K562 (cell line): ENCODE measurements around the gene NPEPPS. TPM values are rescaled to one million over a fixed set of nuclear protein-coding genes. Genes with fewer than 3 reads are reported as not detected.
A peak's percentile ranks its signal among the peaks of the same experiment; 100 is the strongest.

Experiments
- ARID1B ChIP-seq: fragments of 450-650 bp; IDR thresholded peaks from 2 replicates; pipeline ENCODE4 v1.6.1; 2016; ENCODE audit warnings: antibody characterized with exemption, mild to moderate bottlenecking, inconsistent platforms
- ATF7 ChIP-seq: fragments of 450-650 bp; IDR thresholded peaks from 2 replicates; pipeline ENCODE4 v1.7.1; 2014; ENCODE audit warnings: mild to moderate bottlenecking, moderate library complexity
- CBX5 ChIP-seq: IDR thresholded peaks from 2 replicates; pipeline ENCODE4 v1.6.1; 2014; ENCODE audit warnings: low read depth, borderline replicate concordance
- EHMT2 ChIP-seq: fragments of 450-650 bp; IDR thresholded peaks from 2 replicates; pipeline ENCODE4 v1.6.1; 2018; ENCODE audit warnings: antibody characterized with exemption
- EP300 ChIP-seq: IDR thresholded peaks from 2 replicates; pipeline ENCODE4 v1.6.1; 2012; ENCODE audit warnings: low read length, improper control_type of control experiment
- GABPB2 ChIP-seq: fragments of 250-450 bp; sonication (Bioruptor Pico); conservative IDR thresholded peaks from 2 replicates; pipeline ENCODE4 v1.5.1; 2021; ENCODE audit warnings: mild to moderate bottlenecking
- HMGN3 ChIP-seq: IDR thresholded peaks from 2 replicates; pipeline ENCODE4 v1.6.1; 2011; ENCODE audit warnings: borderline replicate concordance, low read depth, mild to moderate bottlenecking, mixed read lengths, low read length; ENCODE audit not compliant: insufficient read length; ENCODE audit errors: extremely low read depth
- HNRNPL ChIP-seq: fragments of 200-400 bp; formaldehyde crosslinking; IDR thresholded peaks from 2 replicates; pipeline ENCODE4 v1.6.1; 2017; ENCODE audit warnings: low read depth, mild to moderate bottlenecking, low read length
- MEF2D ChIP-seq: conservative IDR thresholded peaks from 2 replicates; pipeline ENCODE4 v1.6.1; 2016; ENCODE audit warnings: low read depth, missing genetic modification characterization, missing compliant biosample characterization
- NR4A1 ChIP-seq, 2 experiments: fragments of 250-450 bp in 1 of 2; fragments of 450-650 bp in 1 of 2; sonication (Bioruptor Pico) in 1 of 2; IDR thresholded peaks; 2 replicates each; pipeline versions ENCODE4 v1.4.0 to v1.6.1; 2016 to 2020; ENCODE audit warnings: mild to moderate bottlenecking in 2 of 2, missing compliant biosample characterization in 1 of 2, missing genetic modification characterization in 1 of 2, moderate library complexity in 1 of 2
- NUFIP1 ChIP-seq: fragments of 450-650 bp; IDR thresholded peaks from 2 replicates; pipeline ENCODE4 v1.6.1; 2018; ENCODE audit not compliant: partially characterized antibody
- PHF21A ChIP-seq: fragments of 450-650 bp; IDR thresholded peaks from 2 replicates; pipeline ENCODE4 v1.6.1; 2017; ENCODE audit warnings: low read depth, borderline replicate concordance
- RBM22 ChIP-seq: fragments of 200-400 bp; formaldehyde crosslinking; IDR thresholded peaks from 2 replicates; pipeline ENCODE4 v1.6.1; 2018; ENCODE audit warnings: low read length, low read depth; ENCODE audit not compliant: poor library complexity, severe bottlenecking
- TEAD4 ChIP-seq, 2 experiments: sonication (generic) in 1 of 2; formaldehyde crosslinking in 1 of 2; IDR thresholded peaks; 2 replicates each; pipeline versions ENCODE4 v1.6.1 to v1.8.0; 2012 to 2022; ENCODE audit warnings: borderline replicate concordance in 1 of 2, inconsistent platforms in 1 of 2, low read length in 1 of 2, mild to moderate bottlenecking in 1 of 2, missing genetic modification reagents in 1 of 2
- ZNF347 ChIP-seq: fragments of 450-650 bp; formaldehyde crosslinking; IDR thresholded peaks from 2 replicates; pipeline ENCODE4 v1.4.0; 2020; ENCODE audit warnings: low read depth, mild to moderate bottlenecking, moderate library complexity
- ZNF444 ChIP-seq: fragments of 250-450 bp; sonication (Bioruptor Pico); IDR thresholded peaks from 2 replicates; pipeline ENCODE4 v1.4.0; 2020; ENCODE audit warnings: mild to moderate bottlenecking, moderate library complexity
- polyA plus RNA-seq, 8 experiments: library from polyadenylated mRNA; depleted of rRNA in 4 of 8; stranded (reverse) in 5 of 8; unstranded in 3 of 8; fragments of >200 nt; fragmentation: Nextera tagmentation in 2 of 8; fragmentation: Illumina TruSeq in 1 of 8; extraction: Ambion mirVana in 2 of 8; extraction: Trizol in 1 of 8; gene quantifications; 2 replicates each; pipeline versions ENCODE4 v1.2.1 to v1.2.3, GENCODE V29; 2011 to 2014; ENCODE audit warnings: inconsistent platforms in 1 of 8, missing spikeins in 1 of 8
- total RNA-seq, 7 experiments: library from RNA; depleted of rRNA in 6 of 7; stranded (reverse); fragments of >200 nt in 6 of 7; fragmentation: Illumina TruSeq in 2 of 7; extraction: Trizol in 2 of 7; gene quantifications; 2 replicates each; pipeline versions ENCODE4 v1.2.1 to v1.2.3, GENCODE V29; 2011 to 2021; ENCODE audit warnings: low replicate concordance in 1 of 7
- TF ChIP-seq, protein P1 (sequence below): fragments of 450-650 bp; IDR thresholded peaks from one replicate; pipeline ENCODE4 v1.6.1; 2018; ENCODE audit warnings: mild to moderate bottlenecking, moderate library complexity; ENCODE audit not compliant: partially characterized antibody
- TF ChIP-seq, protein P2 (sequence below): sonication (generic); formaldehyde crosslinking; IDR thresholded peaks from 2 replicates; pipeline ENCODE4 v1.9.0; 2022; ENCODE audit warnings: mild to moderate bottlenecking, missing genetic modification reagents
- TF ChIP-seq, protein P3 (sequence below): fragments of 450-650 bp; formaldehyde crosslinking; IDR thresholded peaks from 2 replicates; pipeline ENCODE4 v1.4.0; 2022; ENCODE audit warnings: mild to moderate bottlenecking, moderate library complexity
- TF ChIP-seq, protein P4 (sequence below): sonication (generic); formaldehyde crosslinking; IDR thresholded peaks from 2 replicates; pipeline ENCODE4 v1.8.0; 2022; ENCODE audit warnings: mild to moderate bottlenecking, missing genetic modification reagents
- TF ChIP-seq, protein P5 (sequence below): fragments of 450-650 bp; IDR thresholded peaks from 2 replicates; pipeline ENCODE4 v1.6.1; 2016

Gene NPEPPS
- total and polyA plus RNA-seq, 9 of the 15 experiments (the other 6 are each of a cell fraction or from before 2014, with no cell fraction given): 21.4 to 108 (median 46.0) TPM

DNA sequence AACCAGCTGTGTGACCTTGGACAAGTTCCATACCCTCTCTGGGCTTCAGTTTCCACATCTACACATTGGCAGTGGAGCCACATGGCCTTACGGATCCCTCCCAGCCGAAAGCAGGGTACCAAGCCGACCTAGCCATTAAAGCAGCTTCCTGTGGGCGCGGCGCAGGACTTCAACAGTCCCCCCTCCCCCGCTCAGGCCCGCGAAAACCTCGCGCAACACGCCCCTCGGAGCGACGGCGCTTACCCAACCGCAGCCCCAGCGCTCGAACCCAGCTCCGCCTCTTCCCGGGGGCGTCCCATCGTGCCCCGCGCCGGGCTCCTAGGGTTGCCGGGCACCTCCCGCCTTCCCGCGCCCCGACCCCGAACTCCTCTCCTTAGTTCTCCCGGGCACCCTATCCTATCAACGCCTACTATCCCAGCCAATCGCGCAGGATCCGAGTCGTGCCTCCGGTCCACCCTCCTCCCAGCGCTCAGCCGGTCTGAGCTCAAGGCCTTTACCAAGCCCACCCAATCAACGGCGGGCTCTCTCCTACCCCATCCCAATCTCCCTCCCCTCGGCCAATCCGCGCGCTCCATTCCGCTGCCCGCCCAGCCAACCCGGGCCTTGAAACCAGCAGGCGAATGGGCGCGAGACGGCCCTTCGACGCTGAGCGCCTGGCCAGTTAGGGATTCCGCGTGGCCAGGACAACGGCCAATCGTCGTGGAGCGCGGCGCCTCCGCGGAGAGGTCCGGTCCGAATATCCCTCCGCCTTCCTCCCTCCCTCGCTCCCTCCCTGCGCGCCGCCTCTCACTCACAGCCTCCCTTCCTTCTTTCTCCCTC is 118.5 kb downstream of the NPEPPS start, which contains the start of gene KPNB1 (continued):
- TF ChIP-seq, protein P1, sequence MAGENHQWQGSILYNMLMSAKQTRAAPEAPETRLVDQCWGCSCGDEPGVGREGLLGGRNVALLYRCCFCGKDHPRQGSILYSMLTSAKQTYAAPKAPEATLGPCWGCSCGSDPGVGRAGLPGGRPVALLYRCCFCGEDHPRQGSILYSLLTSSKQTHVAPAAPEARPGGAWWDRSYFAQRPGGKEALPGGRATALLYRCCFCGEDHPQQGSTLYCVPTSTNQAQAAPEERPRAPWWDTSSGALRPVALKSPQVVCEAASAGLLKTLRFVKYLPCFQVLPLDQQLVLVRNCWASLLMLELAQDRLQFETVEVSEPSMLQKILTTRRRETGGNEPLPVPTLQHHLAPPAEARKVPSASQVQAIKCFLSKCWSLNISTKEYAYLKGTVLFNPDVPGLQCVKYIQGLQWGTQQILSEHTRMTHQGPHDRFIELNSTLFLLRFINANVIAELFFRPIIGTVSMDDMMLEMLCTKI: no peak
- TF ChIP-seq NUFIP1 (no peak), RBM22 (no peak), ZNF347 (CRISPR knock-in tag) (no peak), HMGN3 (peak; percentile 59), EP300 (peak; percentile 56), ARID1B (peak; percentile 45), NR4A1 (CRISPR knock-in tag; IDR thresholded peaks at IDR 0.05) (0 out of 2 replicates have a peak, but pooled peaks have one; percentile 10), NR4A1 (tag; IDR thresholded peaks at IDR 0.05) (peak; percentile 91), MEF2D (tag) (peak; percentile 25; the same call in 1 of the 2 replicates), GABPB2 (CRISPR knock-in tag) (0 out of 2 replicates have a peak, but pooled peaks have one; percentile 44), CBX5 (peak; percentile 64; the same call in 1 of the 2 replicates), PHF21A (peak; percentile 89; the same call in 1 of the 2 replicates), ATF7 (peak; percentile 74; the same call in 1 of the 2 replicates), EHMT2 (no peak), ZNF444 (CRISPR knock-in tag) (peak; percentile 82), HNRNPL (peak; percentile 62; the same call in 1 of the 2 replicates), TEAD4 (IDR thresholded peaks at IDR 0.05; ENCODE audit: low read length) (peak; percentile 30; the same call in 1 of the 2 replicates), TEAD4 (CRISPR knock-in tag; IDR thresholded peaks at IDR 0.05; ENCODE audit: borderline replicate concordance) (no peak)
- TF ChIP-seq, protein P2, sequence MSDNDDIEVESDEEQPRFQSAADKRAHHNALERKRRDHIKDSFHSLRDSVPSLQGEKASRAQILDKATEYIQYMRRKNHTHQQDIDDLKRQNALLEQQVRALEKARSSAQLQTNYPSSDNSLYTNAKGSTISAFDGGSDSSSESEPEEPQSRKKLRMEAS: peak; percentile 95
- TF ChIP-seq, protein P3, sequence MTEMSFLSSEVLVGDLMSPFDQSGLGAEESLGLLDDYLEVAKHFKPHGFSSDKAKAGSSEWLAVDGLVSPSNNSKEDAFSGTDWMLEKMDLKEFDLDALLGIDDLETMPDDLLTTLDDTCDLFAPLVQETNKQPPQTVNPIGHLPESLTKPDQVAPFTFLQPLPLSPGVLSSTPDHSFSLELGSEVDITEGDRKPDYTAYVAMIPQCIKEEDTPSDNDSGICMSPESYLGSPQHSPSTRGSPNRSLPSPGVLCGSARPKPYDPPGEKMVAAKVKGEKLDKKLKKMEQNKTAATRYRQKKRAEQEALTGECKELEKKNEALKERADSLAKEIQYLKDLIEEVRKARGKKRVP (CRISPR knock-in tag): 0 out of 2 replicates have a peak, but pooled peaks have one; percentile 3
- TF ChIP-seq, protein P4, sequence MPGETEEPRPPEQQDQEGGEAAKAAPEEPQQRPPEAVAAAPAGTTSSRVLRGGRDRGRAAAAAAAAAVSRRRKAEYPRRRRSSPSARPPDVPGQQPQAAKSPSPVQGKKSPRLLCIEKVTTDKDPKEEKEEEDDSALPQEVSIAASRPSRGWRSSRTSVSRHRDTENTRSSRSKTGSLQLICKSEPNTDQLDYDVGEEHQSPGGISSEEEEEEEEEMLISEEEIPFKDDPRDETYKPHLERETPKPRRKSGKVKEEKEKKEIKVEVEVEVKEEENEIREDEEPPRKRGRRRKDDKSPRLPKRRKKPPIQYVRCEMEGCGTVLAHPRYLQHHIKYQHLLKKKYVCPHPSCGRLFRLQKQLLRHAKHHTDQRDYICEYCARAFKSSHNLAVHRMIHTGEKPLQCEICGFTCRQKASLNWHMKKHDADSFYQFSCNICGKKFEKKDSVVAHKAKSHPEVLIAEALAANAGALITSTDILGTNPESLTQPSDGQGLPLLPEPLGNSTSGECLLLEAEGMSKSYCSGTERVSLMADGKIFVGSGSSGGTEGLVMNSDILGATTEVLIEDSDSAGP: peak; percentile 49; the same call in 1 of the 2 replicates
- TF ChIP-seq, protein P5, sequence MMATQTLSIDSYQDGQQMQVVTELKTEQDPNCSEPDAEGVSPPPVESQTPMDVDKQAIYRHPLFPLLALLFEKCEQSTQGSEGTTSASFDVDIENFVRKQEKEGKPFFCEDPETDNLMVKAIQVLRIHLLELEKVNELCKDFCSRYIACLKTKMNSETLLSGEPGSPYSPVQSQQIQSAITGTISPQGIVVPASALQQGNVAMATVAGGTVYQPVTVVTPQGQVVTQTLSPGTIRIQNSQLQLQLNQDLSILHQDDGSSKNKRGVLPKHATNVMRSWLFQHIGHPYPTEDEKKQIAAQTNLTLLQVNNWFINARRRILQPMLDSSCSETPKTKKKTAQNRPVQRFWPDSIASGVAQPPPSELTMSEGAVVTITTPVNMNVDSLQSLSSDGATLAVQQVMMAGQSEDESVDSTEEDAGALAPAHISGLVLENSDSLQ: peak; percentile 68
